ENCODE data around the gene RGCC. TPM values are rescaled to one million over a fixed set of nuclear protein-coding genes. Genes with fewer than 3 reads are reported as not detected.
A peak's percentile ranks its signal among the peaks of the same experiment; 100 is the strongest.

The RGCC gene, protein sequence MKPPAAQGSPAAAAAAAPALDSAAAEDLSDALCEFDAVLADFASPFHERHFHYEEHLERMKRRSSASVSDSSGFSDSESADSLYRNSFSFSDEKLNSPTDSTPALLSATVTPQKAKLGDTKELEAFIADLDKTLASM
- 0.75 TPM for polyA plus RNA-seq (2013, experiment 1 of 2)
- polyA plus RNA-seq (2013, experiment 2 of 2), result 2.0 TPM

DNA sequence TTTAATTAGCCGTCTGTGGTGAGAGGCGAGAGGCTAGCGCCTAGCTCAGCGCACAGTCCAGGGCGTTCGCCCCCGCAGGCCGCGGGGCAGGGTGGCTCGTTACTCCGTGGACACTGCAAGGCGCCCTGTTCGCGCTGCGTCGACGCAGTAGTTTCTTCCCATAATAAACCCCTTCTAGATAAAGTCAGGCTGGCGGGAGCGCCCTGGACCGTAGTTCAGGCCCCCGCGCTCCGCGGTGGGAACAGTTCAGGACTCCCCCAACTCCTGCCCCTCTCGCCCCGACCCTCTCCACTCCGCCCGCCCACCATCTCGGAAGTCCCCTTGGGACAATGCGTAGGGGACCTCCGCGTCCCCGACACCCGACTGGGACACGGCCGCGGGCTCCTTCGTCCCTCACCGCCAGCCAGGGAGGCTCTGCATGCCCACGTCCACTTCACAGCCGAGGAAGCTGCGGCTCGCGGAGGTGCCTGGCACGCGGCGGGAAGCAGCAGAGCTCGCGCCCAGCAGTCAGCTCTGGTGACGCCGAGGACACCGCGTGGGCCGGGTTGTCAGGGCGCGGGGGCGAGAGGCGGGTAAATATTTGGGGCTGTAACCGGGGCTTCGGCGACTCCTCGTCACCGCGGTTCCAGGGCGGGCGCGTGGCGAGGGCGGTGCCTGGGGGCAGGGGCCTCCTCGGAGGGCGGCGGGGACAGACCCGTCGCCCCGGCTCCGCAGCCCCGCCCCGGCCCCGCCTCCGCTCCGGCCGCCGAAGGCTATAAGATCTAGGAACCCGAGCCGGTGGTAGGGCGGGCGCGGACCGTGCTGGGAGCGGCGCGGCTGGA is at the start of gene RGCC:
TSS of gene RGCC (plus strand) at position 783 of the 821 bp plus-strand sequence. CDS start 158 bp downstream, outside the sequence.
- H3K4me1 ChIP-seq (ENCODE audit: insufficient read depth, low read length), result no peaks in the 10 kb centered on the region
- H3K9me3 ChIP-seq (ENCODE audit: insufficient read depth, low read depth, low read length), result no peaks in the 10 kb centered on the region
- WGBS, result 5% methylated on average over 92 of the region's 92 CpGs
- H3K4me3 ChIP-seq (ENCODE audit: low read length), result peak within 1 kb of the TSS; percentile 59
- H3K36me3 ChIP-seq (ENCODE audit: insufficient read depth, low read length), result no peaks in the 10 kb centered on the region
- no peak within 1 kb of the TSS for H3K9ac ChIP-seq (ENCODE audit: low read depth, low read length)
- peaks cover 74% of the 10 kb centered on the region for H3K27me3 ChIP-seq (ENCODE audit: insufficient read depth, low read length)
- no peak within 1 kb of the TSS for H3K27ac ChIP-seq (ENCODE audit: low read depth, low read length)

DNA sequence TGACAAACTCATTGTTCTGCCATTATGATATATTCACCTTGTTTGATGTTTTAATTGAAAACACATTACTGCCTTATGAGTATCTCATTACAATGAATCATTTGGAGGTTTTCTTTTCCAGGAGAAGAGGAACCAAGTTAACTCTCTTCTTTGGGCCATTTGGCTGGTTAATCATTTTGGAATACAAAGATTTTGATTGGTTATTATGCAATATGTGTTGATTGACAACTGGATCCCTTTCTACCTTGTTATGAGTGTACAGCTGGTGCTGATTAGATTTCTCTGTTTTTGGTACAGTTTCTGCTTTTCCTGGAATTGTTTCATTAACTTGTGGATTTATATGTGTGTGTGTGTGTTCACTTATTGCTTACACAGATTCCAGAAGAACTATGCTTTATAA is 49.2 kb upstream of the RGCC start:
- Histone ChIP-seq H3K4me1 (ENCODE audit: insufficient read depth, low read length) (no peaks in the 10 kb centered on the region), H3K9ac (ENCODE audit: low read depth, low read length) (no peak overlapping the region), H3K4me3 (ENCODE audit: low read length) (no peak overlapping the region), H3K9me3 (ENCODE audit: insufficient read depth, low read depth, low read length) (no peaks in the 10 kb centered on the region), H3K27ac (ENCODE audit: low read depth, low read length) (no peak overlapping the region), H3K36me3 (ENCODE audit: insufficient read depth, low read length) (no peaks in the 10 kb centered on the region), H3K27me3 (ENCODE audit: insufficient read depth, low read length) (no peaks in the 10 kb centered on the region)

DNA sequence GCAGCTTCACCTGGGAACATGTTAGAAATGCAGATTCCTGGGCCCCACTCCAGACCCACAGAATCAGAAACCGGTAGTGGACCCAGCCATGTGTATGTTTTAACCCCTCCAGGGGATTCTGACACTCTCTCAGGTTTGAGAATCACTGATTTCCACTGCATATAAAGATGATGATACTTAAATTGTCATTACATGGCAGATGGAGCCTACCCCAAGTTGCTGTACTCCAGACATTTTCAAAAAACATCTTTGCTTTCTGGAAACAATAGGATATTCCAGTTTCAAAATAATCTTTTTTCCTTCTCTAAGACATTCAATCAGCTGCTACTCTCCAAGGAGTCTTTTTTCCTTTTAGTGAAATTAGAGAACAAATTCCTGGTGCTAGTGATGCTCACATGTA is 48.6 kb upstream of the RGCC start:
- no peaks in the 10 kb centered on the region for H3K4me1 ChIP-seq (ENCODE audit: insufficient read depth, low read length)
- 86% methylated on average over 1 of the region's 1 CpG for WGBS

DNA sequence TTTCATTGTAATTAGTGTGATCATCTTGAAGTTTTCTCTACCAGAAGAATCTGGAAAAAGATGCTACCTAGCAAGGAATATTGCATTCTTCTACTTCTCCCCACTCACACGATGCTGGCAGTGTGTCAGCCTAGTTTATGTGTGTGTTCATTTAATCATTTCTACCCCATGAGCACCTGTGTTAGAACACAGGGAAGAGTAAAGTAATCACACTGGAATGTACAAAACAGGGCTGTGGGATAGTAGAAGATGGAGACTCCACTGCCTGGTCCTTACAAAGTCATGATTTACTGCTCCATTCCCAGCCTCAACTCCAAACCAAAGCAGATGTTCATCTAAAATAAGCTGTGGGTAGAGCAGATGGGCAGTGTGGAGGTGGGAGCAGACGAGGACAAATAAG is 47.7 kb upstream of the RGCC start:
- 88% methylated on average over 1 of the region's 2 CpGs for WGBS
- Histone ChIP-seq H3K9me3 (ENCODE audit: insufficient read depth, low read depth, low read length) (no peaks in the 10 kb centered on the region), H3K27me3 (ENCODE audit: insufficient read depth, low read length) (no peaks in the 10 kb centered on the region), H3K36me3 (ENCODE audit: insufficient read depth, low read length) (no peaks in the 10 kb centered on the region), H3K4me3 (ENCODE audit: low read length) (no peak overlapping the region), H3K4me1 (ENCODE audit: insufficient read depth, low read length) (no peaks in the 10 kb centered on the region), H3K9ac (ENCODE audit: low read depth, low read length) (no peak overlapping the region), H3K27ac (ENCODE audit: low read depth, low read length) (no peak overlapping the region)

More for the DNA sequence above, 48.6 kb upstream of the RGCC start:
- H3K9ac ChIP-seq (ENCODE audit: low read depth, low read length), result no peak overlapping the region
- H3K9me3 ChIP-seq (ENCODE audit: insufficient read depth, low read depth, low read length), result no peaks in the 10 kb centered on the region
- H3K27me3 ChIP-seq (ENCODE audit: insufficient read depth, low read length), result no peaks in the 10 kb centered on the region
- H3K36me3 ChIP-seq (ENCODE audit: insufficient read depth, low read length), result no peaks in the 10 kb centered on the region
- no peak overlapping the region for H3K4me3 ChIP-seq (ENCODE audit: low read length)
- H3K27ac ChIP-seq (ENCODE audit: low read depth, low read length), result no peak overlapping the region

DNA sequence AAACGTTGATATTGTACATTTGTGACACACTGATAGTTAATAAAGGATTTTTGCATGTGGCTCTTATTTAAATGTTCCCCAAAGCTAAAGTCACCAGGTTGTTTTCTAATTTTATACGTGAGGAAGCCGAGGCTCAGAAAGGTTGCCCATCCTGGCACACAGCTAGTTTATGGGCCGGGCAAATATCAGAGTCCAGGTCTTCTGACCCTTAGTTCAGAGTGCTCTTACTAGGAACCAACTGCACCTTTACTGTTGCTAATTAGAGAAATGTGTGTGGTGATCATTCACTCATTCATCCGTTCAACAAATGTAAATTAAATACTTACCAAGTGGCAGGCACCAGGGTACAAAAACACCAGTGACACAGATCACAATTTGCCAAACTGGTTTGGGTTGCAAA is 46.3 kb upstream of the RGCC start:
- WGBS, result 92% methylated on average over 5 of the region's 5 CpGs
- Histone ChIP-seq H3K36me3 (ENCODE audit: insufficient read depth, low read length) (no peaks in the 10 kb centered on the region), H3K4me1 (ENCODE audit: insufficient read depth, low read length) (no peaks in the 10 kb centered on the region), H3K27me3 (ENCODE audit: insufficient read depth, low read length) (no peaks in the 10 kb centered on the region), H3K4me3 (ENCODE audit: low read length) (no peak overlapping the region), H3K9me3 (ENCODE audit: insufficient read depth, low read depth, low read length) (no peaks in the 10 kb centered on the region), H3K9ac (ENCODE audit: low read depth, low read length) (no peak overlapping the region), H3K27ac (ENCODE audit: low read depth, low read length) (no peak overlapping the region)

DNA sequence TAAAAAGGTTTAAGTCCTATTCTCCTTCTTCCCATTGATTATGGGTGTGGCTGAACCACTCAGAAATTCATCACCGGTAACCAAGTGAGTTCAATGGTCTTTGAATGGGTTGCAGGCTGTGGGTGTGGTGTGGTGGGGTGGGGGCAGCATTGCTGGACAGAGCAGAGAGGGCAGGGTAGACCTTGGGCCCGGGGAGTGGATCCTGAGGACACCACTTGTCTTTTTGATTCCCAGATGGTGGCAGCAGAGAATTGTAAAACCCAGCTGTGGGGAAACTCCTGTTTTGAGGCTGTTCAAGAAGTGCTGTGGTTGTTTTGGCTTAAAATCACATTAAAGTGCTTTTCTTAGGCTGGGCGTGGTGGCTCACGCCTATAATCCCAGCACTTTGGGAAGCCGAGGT is 45.8 kb upstream of the RGCC start:
- Histone ChIP-seq H3K4me3 (ENCODE audit: low read length) (no peak overlapping the region), H3K36me3 (ENCODE audit: insufficient read depth, low read length) (no peaks in the 10 kb centered on the region), H3K4me1 (ENCODE audit: insufficient read depth, low read length) (no peaks in the 10 kb centered on the region), H3K9me3 (ENCODE audit: insufficient read depth, low read depth, low read length) (no peaks in the 10 kb centered on the region), H3K27ac (ENCODE audit: low read depth, low read length) (no peak overlapping the region), H3K27me3 (ENCODE audit: insufficient read depth, low read length) (no peaks in the 10 kb centered on the region), H3K9ac (ENCODE audit: low read depth, low read length) (no peak overlapping the region)
- WGBS, result 72% methylated on average over 5 of the region's 5 CpGs

DNA sequence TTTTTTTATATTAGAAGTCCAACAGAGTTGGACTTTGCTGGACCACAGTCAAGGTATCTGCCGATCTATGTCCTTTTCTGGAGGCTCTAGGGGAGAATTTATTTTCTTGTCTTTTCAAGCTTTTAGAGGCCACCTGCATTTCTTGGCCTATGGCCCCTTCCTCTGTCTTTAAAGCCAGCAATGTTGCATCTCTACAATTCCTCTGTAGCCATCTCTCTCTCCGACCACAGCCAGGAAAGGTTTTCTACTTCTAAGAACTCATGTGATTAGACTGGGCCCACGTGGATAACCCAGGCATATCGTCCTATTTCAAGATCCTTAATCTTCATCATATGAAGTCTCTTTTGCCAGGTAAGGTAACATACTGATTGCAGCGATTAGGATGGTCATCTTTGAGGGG is 43.5 kb upstream of the RGCC start:
- no peaks in the 10 kb centered on the region for H3K27me3 ChIP-seq (ENCODE audit: insufficient read depth, low read length)
- H3K36me3 ChIP-seq (ENCODE audit: insufficient read depth, low read length), result no peaks in the 10 kb centered on the region
- H3K4me1 ChIP-seq (ENCODE audit: insufficient read depth, low read length), result no peaks in the 10 kb centered on the region
- no peak overlapping the region for H3K9ac ChIP-seq (ENCODE audit: low read depth, low read length)
- no peak overlapping the region for H3K27ac ChIP-seq (ENCODE audit: low read depth, low read length)
- 90% methylated on average over 5 of the region's 5 CpGs for WGBS
- H3K9me3 ChIP-seq (ENCODE audit: insufficient read depth, low read depth, low read length), result no peaks in the 10 kb centered on the region
- no peak overlapping the region for H3K4me3 ChIP-seq (ENCODE audit: low read length)

DNA sequence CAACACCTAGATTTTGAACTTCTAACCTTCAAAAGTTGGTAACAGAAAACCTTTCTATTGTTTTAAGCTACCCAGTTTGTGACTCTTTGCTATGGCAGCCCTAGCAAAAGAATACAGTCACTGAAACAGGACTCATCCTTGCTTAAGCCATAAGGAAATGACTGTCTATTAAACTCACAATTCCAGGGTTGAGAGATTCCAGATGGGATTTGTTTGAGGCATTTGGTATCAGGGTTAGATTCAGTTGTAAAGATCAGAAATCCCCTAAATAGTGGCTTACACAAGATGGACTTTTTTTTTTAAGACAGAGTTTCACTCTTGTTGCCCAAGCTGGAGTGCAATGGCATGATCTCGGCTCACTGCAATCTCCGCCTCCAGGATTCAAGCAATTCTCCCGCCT is 41.1 kb upstream of the RGCC start:
- Histone ChIP-seq H3K27ac (ENCODE audit: low read depth, low read length) (no peak overlapping the region), H3K27me3 (ENCODE audit: insufficient read depth, low read length) (no peaks in the 10 kb centered on the region), H3K9me3 (ENCODE audit: insufficient read depth, low read depth, low read length) (no peaks in the 10 kb centered on the region), H3K4me3 (ENCODE audit: low read length) (no peak overlapping the region), H3K4me1 (ENCODE audit: insufficient read depth, low read length) (no peaks in the 10 kb centered on the region), H3K36me3 (ENCODE audit: insufficient read depth, low read length) (no peaks in the 10 kb centered on the region), H3K9ac (ENCODE audit: low read depth, low read length) (no peak overlapping the region)
- 66% methylated on average over 3 of the region's 3 CpGs for WGBS

DNA sequence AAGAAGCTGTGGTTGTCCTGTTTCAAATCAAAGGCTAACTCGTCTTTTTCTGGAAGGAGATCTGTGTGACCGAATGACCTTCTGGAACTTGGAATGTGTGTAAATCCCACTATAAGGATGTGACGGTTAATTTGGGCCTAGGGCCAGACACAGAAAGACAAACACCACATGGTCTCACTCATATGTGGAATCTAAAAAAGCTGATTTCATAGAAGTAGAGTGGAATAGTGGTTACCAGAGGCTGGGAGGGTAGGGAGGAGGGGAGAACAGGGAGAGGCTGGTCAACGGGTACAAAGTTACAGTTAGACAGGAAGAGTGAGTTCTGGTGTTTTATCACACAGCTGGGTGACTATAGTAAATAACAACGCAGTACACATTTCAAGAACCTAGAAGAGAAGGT is 39.3 kb upstream of the RGCC start:
- H3K36me3 ChIP-seq (ENCODE audit: insufficient read depth, low read length), result no peaks in the 10 kb centered on the region
- no peak overlapping the region for H3K9ac ChIP-seq (ENCODE audit: low read depth, low read length)
- H3K4me3 ChIP-seq (ENCODE audit: low read length), result no peak overlapping the region
- H3K27ac ChIP-seq (ENCODE audit: low read depth, low read length), result no peak overlapping the region
- no peaks in the 10 kb centered on the region for H3K9me3 ChIP-seq (ENCODE audit: insufficient read depth, low read depth, low read length)
- H3K4me1 ChIP-seq (ENCODE audit: insufficient read depth, low read length), result no peaks in the 10 kb centered on the region
- WGBS, result 85% methylated on average over 5 of the region's 5 CpGs
- H3K27me3 ChIP-seq (ENCODE audit: insufficient read depth, low read length), result no peaks in the 10 kb centered on the region

DNA sequence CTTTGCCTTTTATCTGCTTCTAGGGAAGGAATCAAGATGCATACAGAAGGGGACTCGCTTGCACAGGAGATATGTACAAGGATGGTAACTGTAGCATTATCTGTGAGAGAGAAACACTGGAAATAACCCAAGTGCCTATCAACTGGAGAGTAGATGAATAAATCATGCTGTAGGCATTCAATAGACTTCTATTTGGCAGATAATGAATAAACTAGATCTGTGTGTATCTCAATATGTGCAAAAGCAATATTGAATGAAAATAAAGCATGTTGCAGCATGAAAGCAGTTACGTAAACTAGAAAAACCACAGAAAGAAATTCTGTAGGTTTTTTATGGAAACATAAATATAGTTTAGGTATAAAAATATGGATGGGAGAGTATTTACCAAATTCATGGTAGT is 38.6 kb upstream of the RGCC start:
- no peak overlapping the region for H3K9ac ChIP-seq (ENCODE audit: low read depth, low read length)
- H3K4me3 ChIP-seq (ENCODE audit: low read length), result no peak overlapping the region
- H3K9me3 ChIP-seq (ENCODE audit: insufficient read depth, low read depth, low read length), result no peaks in the 10 kb centered on the region
- H3K27ac ChIP-seq (ENCODE audit: low read depth, low read length), result no peak overlapping the region
- no peaks in the 10 kb centered on the region for H3K36me3 ChIP-seq (ENCODE audit: insufficient read depth, low read length)
- 94% methylated on average over 2 of the region's 2 CpGs for WGBS
- H3K4me1 ChIP-seq (ENCODE audit: insufficient read depth, low read length), result no peaks in the 10 kb centered on the region
- H3K27me3 ChIP-seq (ENCODE audit: insufficient read depth, low read length), result no peaks in the 10 kb centered on the region

DNA sequence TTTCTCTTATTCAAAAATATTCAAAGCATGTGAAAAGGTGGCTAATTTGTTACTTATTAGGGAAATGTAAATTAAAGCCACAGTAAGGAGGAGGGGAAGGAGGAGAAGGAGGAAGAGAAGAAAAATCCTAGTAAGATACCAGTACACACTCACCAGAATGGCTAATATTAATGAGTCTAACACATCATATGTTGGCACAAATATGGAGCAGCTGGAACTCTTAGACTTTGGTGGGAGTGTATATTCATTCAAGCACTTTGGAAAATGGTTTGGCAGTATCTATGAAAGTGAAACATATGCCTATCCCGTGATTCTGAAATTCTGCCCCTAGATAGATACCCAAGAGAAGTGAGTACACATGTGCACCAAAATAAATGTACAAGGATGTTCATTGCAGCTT is 38.1 kb upstream of the RGCC start:
- Histone ChIP-seq H3K9me3 (ENCODE audit: insufficient read depth, low read depth, low read length) (no peaks in the 10 kb centered on the region), H3K9ac (ENCODE audit: low read depth, low read length) (no peak overlapping the region), H3K4me3 (ENCODE audit: low read length) (no peak overlapping the region), H3K36me3 (ENCODE audit: insufficient read depth, low read length) (no peaks in the 10 kb centered on the region), H3K27me3 (ENCODE audit: insufficient read depth, low read length) (no peaks in the 10 kb centered on the region), H3K27ac (ENCODE audit: low read depth, low read length) (no peak overlapping the region), H3K4me1 (ENCODE audit: insufficient read depth, low read length) (no peaks in the 10 kb centered on the region)
- whole genome bisulfite sequencing, result 100% methylated on average over 1 of the region's 1 CpG
